Muscle of leg (tissue), 11 donors: ENCODE measurements around the gene TSSK1B. TPM values are rescaled to one million over a fixed set of nuclear protein-coding genes. Genes with fewer than 3 reads are reported as not detected.
A peak's percentile ranks its signal among the peaks of the same experiment; 100 is the strongest.

Experiments
- DNase-seq: peaks from one replicate; pipeline ENCODE4 v3.0.0; 2013
- H3K27ac ChIP-seq: one replicate; pipeline ENCODE4 v1.5.1; 2013; ENCODE audit warnings: mild to moderate bottlenecking, low read length, control low read depth
- H3K27me3 ChIP-seq: one replicate; pipeline ENCODE4 v1.6.1; 2013; ENCODE audit warnings: low read length; ENCODE audit not compliant: control insufficient read depth, insufficient read depth
- H3K36me3 ChIP-seq: one replicate; pipeline ENCODE4 v1.6.1; 2013; ENCODE audit warnings: low read length; ENCODE audit not compliant: control insufficient read depth, insufficient read depth
- H3K4me1 ChIP-seq: one replicate; pipeline ENCODE4 v1.6.1; 2013; ENCODE audit warnings: low read length; ENCODE audit not compliant: control insufficient read depth, insufficient read depth
- H3K4me3 ChIP-seq: one replicate; pipeline ENCODE4 v1.5.1; 2013; ENCODE audit warnings: low read length, control low read depth
- H3K9me3 ChIP-seq: replicated peaks from 2 replicates; pipeline ENCODE4 v1.6.1; 2013; ENCODE audit warnings: low read depth, low read length; ENCODE audit not compliant: control insufficient read depth
- whole genome bisulfite sequencing: methylation state at CpG from one replicate; pipeline ENCODE4 v1.1.5; 2013; ENCODE audit warnings: missing lambda C conversion rate; ENCODE audit not compliant: insufficient coverage; 5-methylcytosine and 5-hydroxymethylcytosine counted together
- polyA plus RNA-seq, 8 donors: library from polyadenylated mRNA; unstranded; fragments of 120-200 nt; gene quantifications; one replicate each; pipeline versions ENCODE4 v1.2.1 to v1.2.3, GENCODE V29; 2013; ENCODE audit warnings: inconsistent platforms in 1 of 8, low replicate concordance in 1 of 8; ENCODE audit not compliant: insufficient read length in 8 of 8, insufficient read depth in 1 of 8
- total RNA-seq: library from RNA; stranded (reverse); fragments of 120-200 nt; gene quantifications from one replicate; pipeline ENCODE4 v1.2.4, GENCODE V29; 2013

Gene TSSK1B
- total and polyA plus RNA-seq, 9 donors: 0.08 to 0.17 (median 0.12) TPM; not detected in 6

GRCh38 chr5:113448252-113448651 lies 13.5 kb upstream of the TSSK1B start:
- WGBS: no CpG with 5 or more reads among the region's 3 CpGs

GRCh38 chr5:113447498-113448050 lies 12.8 kb upstream of the TSSK1B start:
- Histone ChIP-seq H3K9me3 (no peaks in the 10 kb centered on the region), H3K4me1 (no peaks in the 10 kb centered on the region), H3K4me3 (no peak overlapping the region), H3K27ac (no peak overlapping the region), H3K27me3 (no peaks in the 10 kb centered on the region), H3K36me3 (no peaks in the 10 kb centered on the region)
- WGBS: 46% methylated on average over 2 of the region's 4 CpGs
- DNase-seq: peak; percentile 41

More at GRCh38 chr5:113448252-113448651, 13.5 kb upstream of the TSSK1B start:
- peak; percentile 49 for DNase-seq
- no peak overlapping the region for H3K4me3 ChIP-seq
- no peaks in the 10 kb centered on the region for H3K27me3 ChIP-seq
- no peak overlapping the region for H3K27ac ChIP-seq
- H3K4me1 ChIP-seq: no peaks in the 10 kb centered on the region
- H3K9me3 ChIP-seq: no peaks in the 10 kb centered on the region
- H3K36me3 ChIP-seq: no peaks in the 10 kb centered on the region

- no peak for DNase-seq
Observed at GRCh38 chr5:113446358-113446927, 11.7 kb upstream of the TSSK1B start.

GRCh38 chr5:113437111-113437510 lies 2.3 kb upstream of the TSSK1B start:
- Histone ChIP-seq H3K27ac (no peak overlapping the region), H3K27me3 (peaks cover 3% of the 10 kb centered on the region), H3K36me3 (no peaks in the 10 kb centered on the region), H3K4me3 (no peak overlapping the region), H3K4me1 (peaks cover 14% of the 10 kb centered on the region), H3K9me3 (no peaks in the 10 kb centered on the region)
- WGBS: no CpG with 5 or more reads among the region's 1 CpG
- DNase-seq: peak; percentile 73

More at GRCh38 chr5:113446358-113446927, 11.7 kb upstream of the TSSK1B start:
- Histone ChIP-seq H3K4me1 (no peaks in the 10 kb centered on the region), H3K27me3 (no peaks in the 10 kb centered on the region), H3K27ac (no peak overlapping the region), H3K9me3 (no peaks in the 10 kb centered on the region), H3K4me3 (no peak overlapping the region), H3K36me3 (no peaks in the 10 kb centered on the region)
- WGBS: no CpG with 5 or more reads among the region's 2 CpGs

GRCh38 chr5:113435575-113435974 lies 786 bp upstream of the TSSK1B start:
- H3K4me3 ChIP-seq: no peak overlapping the region
- no peaks in the 10 kb centered on the region for H3K9me3 ChIP-seq
- peaks cover 3% of the 10 kb centered on the region for H3K27me3 ChIP-seq
- H3K4me1 ChIP-seq: peaks cover 14% of the 10 kb centered on the region
- peak; percentile 15 for DNase-seq
- H3K36me3 ChIP-seq: no peaks in the 10 kb centered on the region
- H3K27ac ChIP-seq: no peak overlapping the region
- WGBS: 20% methylated on average over 1 of the region's 4 CpGs

GRCh38 chr5:113433862-113434612 lies 752 bp downstream of the TSSK1B start:
- DNase-seq: no peak
- peaks cover 14% of the 10 kb centered on the region for H3K4me1 ChIP-seq
- no peaks in the 10 kb centered on the region for H3K9me3 ChIP-seq
- no peak overlapping the region for H3K4me3 ChIP-seq
- 97% methylated on average over 38 of the region's 38 CpGs for WGBS
- H3K27ac ChIP-seq: no peak overlapping the region
- no peaks in the 10 kb centered on the region for H3K27me3 ChIP-seq
- H3K36me3 ChIP-seq: no peaks in the 10 kb centered on the region

GRCh38 chr5:113433071-113433470 lies 1.7 kb downstream of the TSSK1B start:
- Histone ChIP-seq H3K27me3 (no peaks in the 10 kb centered on the region), H3K36me3 (no peaks in the 10 kb centered on the region), H3K27ac (no peak overlapping the region), H3K4me3 (no peak overlapping the region), H3K4me1 (peaks cover 14% of the 10 kb centered on the region), H3K9me3 (no peaks in the 10 kb centered on the region)
- WGBS: 92% methylated on average over 20 of the region's 21 CpGs
- no peak for DNase-seq

- Histone ChIP-seq H3K4me1 (no peaks in the 10 kb centered on the region), H3K27ac (no peak overlapping the region)
- no peak for DNase-seq
Observed at GRCh38 chr5:113427871-113428574, 6.8 kb downstream of the TSSK1B start.

GRCh38 chr5:113425909-113426308 lies 8.9 kb downstream of the TSSK1B start:
- Histone ChIP-seq H3K27me3 (no peaks in the 10 kb centered on the region), H3K9me3 (no peaks in the 10 kb centered on the region), H3K4me3 (no peak overlapping the region), H3K36me3 (no peaks in the 10 kb centered on the region), H3K27ac (no peak overlapping the region), H3K4me1 (no peaks in the 10 kb centered on the region)
- no peak for DNase-seq
- 85% methylated on average over 2 of the region's 3 CpGs for WGBS

More at GRCh38 chr5:113427871-113428574, 6.8 kb downstream of the TSSK1B start:
- no peaks in the 10 kb centered on the region for H3K36me3 ChIP-seq
- H3K4me3 ChIP-seq: no peak overlapping the region
- H3K9me3 ChIP-seq: no peaks in the 10 kb centered on the region
- H3K27me3 ChIP-seq: no peaks in the 10 kb centered on the region
- 20% methylated on average over 1 of the region's 3 CpGs for WGBS

GRCh38 chr5:113421693-113422092 lies 13.1 kb downstream of the TSSK1B start:
- no peak for DNase-seq
- 80% methylated on average over 1 of the region's 2 CpGs for WGBS
- no peak overlapping the region for H3K4me3 ChIP-seq
- no peaks in the 10 kb centered on the region for H3K36me3 ChIP-seq
- no peak overlapping the region for H3K27ac ChIP-seq
- no peaks in the 10 kb centered on the region for H3K27me3 ChIP-seq
- no peaks in the 10 kb centered on the region for H3K4me1 ChIP-seq
- no peaks in the 10 kb centered on the region for H3K9me3 ChIP-seq
